ENCODE data around the gene TULP4. TPM values are rescaled to one million over a fixed set of nuclear protein-coding genes. Genes with fewer than 3 reads are reported as not detected.
A peak's percentile ranks its signal among the peaks of the same experiment; 100 is the strongest.

The TULP4 gene
- total RNA-seq, 1 donor from 2014 or later: 252 TPM

DNA sequence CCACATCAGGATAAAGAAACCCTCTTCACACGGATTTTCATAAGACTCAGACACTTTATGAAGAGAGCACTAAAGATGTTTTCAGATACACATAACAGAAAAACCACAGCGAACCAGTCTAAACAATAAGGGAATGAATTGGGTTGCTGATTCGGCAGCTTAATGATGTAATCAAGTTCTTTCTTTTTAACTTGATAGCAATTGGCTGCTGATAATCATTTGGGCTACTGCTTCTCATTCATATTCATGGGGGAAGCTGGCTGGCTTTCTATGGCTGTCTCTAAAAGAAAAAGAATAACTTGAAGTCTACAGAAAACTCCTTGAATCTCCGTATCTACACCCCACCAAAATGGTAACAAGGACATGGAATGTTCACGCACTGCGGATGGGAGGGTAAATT is 227.6 kb downstream of the TULP4 start:
- no peaks in the 10 kb centered on the region for H3K36me3 Mint-ChIP-seq
- Histone ChIP-seq H4K20me1 (ENCODE audit: low read depth) (peaks cover 6% of the 10 kb centered on the region), H3K9ac (no peak overlapping the region), H3K9me3 (ENCODE audit: low read depth) (no peaks in the 10 kb centered on the region), H3K36me3 (no peaks in the 10 kb centered on the region), H3F3A (ENCODE audit: low read depth) (peaks cover 23% of the 10 kb centered on the region), H3K4me1 (peaks cover 5% of the 10 kb centered on the region), H3K27me3 (peaks cover 27% of the 10 kb centered on the region), H3K79me2 (ENCODE audit: low read depth) (no peaks in the 10 kb centered on the region), H3K4me2 (no peak overlapping the region), H3K4me3 (no peak overlapping the region), H2AFZ (replicated peaks) (no peak overlapping the region), H3K27ac (no peak overlapping the region)
- H3K27me3 Mint-ChIP-seq (ENCODE audit: insufficient read depth, low read depth): peaks cover 25% of the 10 kb centered on the region
- DNase-seq (ENCODE audit: low spot score): no peak
- H3K9me3 Mint-ChIP-seq: no peaks in the 10 kb centered on the region
- TF ChIP-seq CTCF (IDR thresholded peaks at IDR 0.05): no peak
- TF ChIP-seq EZH2phosphoT487 (IDR thresholded peaks at IDR 0.05): no peak
- TF ChIP-seq EZH2 (IDR thresholded peaks at IDR 0.05): no peak
- H3K4me1 Mint-ChIP-seq: peaks cover 4% of the 10 kb centered on the region
- H3K4me3 Mint-ChIP-seq: no peak overlapping the region
- no peak overlapping the region for H3K27ac Mint-ChIP-seq

DNA sequence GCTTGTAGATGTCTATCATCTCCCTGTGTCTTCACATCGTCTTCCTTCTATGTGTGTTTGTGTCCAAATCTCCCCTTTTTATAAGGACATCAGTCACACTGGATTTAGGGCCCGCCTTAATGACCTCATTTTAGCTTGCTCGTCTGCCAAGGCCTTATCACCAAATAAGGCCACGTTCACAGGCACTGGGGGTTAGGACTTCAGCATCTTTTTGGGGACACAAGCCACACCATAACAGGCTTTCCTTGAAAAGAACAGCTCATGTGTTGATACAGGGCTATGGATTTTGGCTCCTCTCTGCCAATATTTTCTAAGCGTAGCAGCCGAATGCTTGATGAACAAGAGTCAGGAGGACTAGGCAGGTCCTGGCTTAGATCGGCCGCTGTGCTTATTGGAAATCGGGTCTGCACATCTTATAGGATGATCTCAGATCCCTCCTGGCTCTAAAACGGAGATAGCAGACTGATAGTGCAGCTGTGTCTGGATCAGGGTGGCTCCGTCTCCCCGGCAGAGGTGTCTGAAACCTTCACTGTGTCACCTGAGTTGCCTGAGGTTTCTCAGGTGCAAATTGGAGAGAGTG is 231.4 kb downstream of the TULP4 start:
- H3K36me3 ChIP-seq: no peaks in the 10 kb centered on the region
- H3K4me3 Mint-ChIP-seq: no peak overlapping the region
- H3K9me3 Mint-ChIP-seq: no peaks in the 10 kb centered on the region
- no peak overlapping the region for H3K27ac ChIP-seq
- H4K20me1 ChIP-seq (ENCODE audit: low read depth): peaks cover 6% of the 10 kb centered on the region
- H3K27ac Mint-ChIP-seq: no peak overlapping the region
- no peak overlapping the region for H2AFZ ChIP-seq (replicated peaks)
- H3K27me3 Mint-ChIP-seq (ENCODE audit: insufficient read depth, low read depth): peaks cover 10% of the 10 kb centered on the region
- H3K4me1 Mint-ChIP-seq: no peaks in the 10 kb centered on the region
- H3F3A ChIP-seq (ENCODE audit: low read depth): no peaks in the 10 kb centered on the region
- H3K4me3 ChIP-seq: no peak overlapping the region
- peaks cover 2% of the 10 kb centered on the region for H3K27me3 ChIP-seq
- no peak for DNase-seq (ENCODE audit: low spot score)
- H3K4me1 ChIP-seq: peaks cover 5% of the 10 kb centered on the region
- peaks cover 2% of the 10 kb centered on the region for H3K36me3 Mint-ChIP-seq
- TF ChIP-seq EZH2phosphoT487 (IDR thresholded peaks at IDR 0.05) (no peak), CTCF (IDR thresholded peaks at IDR 0.05) (no peak), EZH2 (IDR thresholded peaks at IDR 0.05) (no peak)
- H3K9me3 ChIP-seq (ENCODE audit: low read depth): no peaks in the 10 kb centered on the region
- no peak overlapping the region for H3K9ac ChIP-seq
- no peaks in the 10 kb centered on the region for H3K79me2 ChIP-seq (ENCODE audit: low read depth)
- H3K4me2 ChIP-seq: no peak overlapping the region

DNA sequence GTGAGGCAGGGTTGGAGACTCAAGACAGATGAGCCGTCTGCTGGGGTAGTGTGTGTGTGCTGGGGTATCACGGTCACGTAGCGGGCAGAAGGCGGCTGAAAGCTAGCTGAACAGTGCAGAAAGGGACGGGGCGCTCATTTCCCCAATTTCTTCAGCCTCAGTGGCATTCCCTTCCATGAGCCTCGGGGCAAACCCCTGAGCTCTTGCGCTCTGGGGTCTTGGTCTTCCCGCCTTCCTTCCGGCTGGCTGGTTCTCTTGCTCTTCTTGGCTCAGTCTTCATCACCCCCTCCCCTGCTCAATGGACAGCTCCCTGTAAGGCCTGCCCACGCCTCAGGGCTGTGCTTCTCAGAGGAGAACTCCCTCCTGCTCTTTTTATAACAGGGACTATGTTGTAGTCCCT is 232.2 kb downstream of the TULP4 start:
- H3K27ac Mint-ChIP-seq: no peak overlapping the region
- H3K4me3 Mint-ChIP-seq: no peak overlapping the region
- H3K9ac ChIP-seq: no peak overlapping the region
- TF ChIP-seq EZH2 (IDR thresholded peaks at IDR 0.05) (no peak), CTCF (IDR thresholded peaks at IDR 0.05) (no peak), EZH2phosphoT487 (IDR thresholded peaks at IDR 0.05) (no peak)
- H3K27me3 Mint-ChIP-seq (ENCODE audit: insufficient read depth, low read depth): peaks cover 5% of the 10 kb centered on the region
- H3K27me3 ChIP-seq: no peaks in the 10 kb centered on the region
- peaks cover 6% of the 10 kb centered on the region for H4K20me1 ChIP-seq (ENCODE audit: low read depth)
- H3K9me3 ChIP-seq (ENCODE audit: low read depth): no peaks in the 10 kb centered on the region
- H3K4me3 ChIP-seq: no peak overlapping the region
- DNase-seq (ENCODE audit: low spot score): peak; percentile 52
- H3K27ac ChIP-seq: no peak overlapping the region
- H2AFZ ChIP-seq (replicated peaks): no peak overlapping the region
- no peaks in the 10 kb centered on the region for H3K79me2 ChIP-seq (ENCODE audit: low read depth)
- no peaks in the 10 kb centered on the region for H3K4me1 Mint-ChIP-seq
- peaks cover 2% of the 10 kb centered on the region for H3K36me3 Mint-ChIP-seq
- H3F3A ChIP-seq (ENCODE audit: low read depth): no peaks in the 10 kb centered on the region
- H3K9me3 Mint-ChIP-seq: no peaks in the 10 kb centered on the region
- peaks cover 5% of the 10 kb centered on the region for H3K4me1 ChIP-seq
- no peak overlapping the region for H3K4me2 ChIP-seq
- no peaks in the 10 kb centered on the region for H3K36me3 ChIP-seq

Data from neural progenitor cell (in vitro differentiated cells).